CD8-positive, alpha-beta memory T cell (primary cell): ENCODE results near the gene MLYCD. TPM values are rescaled to one million over a fixed set of nuclear protein-coding genes. Genes with fewer than 3 reads are reported as not detected.

Experiments used
- CTCF ChIA-PET: fragments of 350-600 bp; sonication (Branson Sonifier 250); formaldehyde crosslinking; loops from one replicate; lab custom pipeline; 2021; ENCODE audit warnings: antibody characterized with exemption; lab: Charles Lee
- POLR2A ChIA-PET: fragments of 350-600 bp; sonication (Branson Sonifier 250); formaldehyde crosslinking; loops from one replicate; lab custom pipeline; 2021; ENCODE audit warnings: antibody characterized with exemption; lab: Charles Lee
- DNase-seq, 5 donors: peaks; one replicate each; pipeline versions ENCODE4 v3.0.0 to v3.0.0-alpha.2; 2020 to 2022; ENCODE audit warnings: mixed read lengths in 1 of 5
- H3K27ac ChIP-seq: one replicate; pipeline ENCODE4 v1.7.0; 2013; ENCODE audit warnings: low read depth, mild to moderate bottlenecking, low read length, moderate library complexity
- H3K27me3 ChIP-seq: 2 replicates; pipeline ENCODE4 v1.7.0; 2013; ENCODE audit warnings: low read length, mild to moderate bottlenecking; ENCODE audit not compliant: insufficient read depth, poor library complexity, severe bottlenecking
- H3K36me3 ChIP-seq: 2 replicates; pipeline ENCODE4 v1.7.0; 2013; ENCODE audit warnings: mild to moderate bottlenecking, low read length, moderate library complexity; ENCODE audit not compliant: insufficient read depth
- H3K4me1 ChIP-seq: 2 replicates; pipeline ENCODE4 v1.7.0; 2013; ENCODE audit warnings: mild to moderate bottlenecking, low read length, moderate library complexity; ENCODE audit not compliant: insufficient read depth
- H3K4me3 ChIP-seq: 2 replicates; pipeline ENCODE4 v1.7.0; 2013; ENCODE audit warnings: mild to moderate bottlenecking, low read length
- H3K9me3 ChIP-seq: 2 replicates; pipeline ENCODE4 v1.7.0; 2013; ENCODE audit warnings: mild to moderate bottlenecking, low read length
- H3K27ac Mint-ChIP-seq, 8 donors: one replicate each; pipeline ENCODE4 v1.8.0; 2020 to 2021; ENCODE audit warnings: mixed read lengths in 8 of 8, mild to moderate bottlenecking in 6 of 8, inconsistent platforms in 3 of 8, moderate library complexity in 3 of 8
- H3K27me3 Mint-ChIP-seq, 2 donors: one replicate each; pipeline ENCODE4 v1.8.0; 2020 to 2021; ENCODE audit warnings: mixed read lengths in 2 of 2, mild to moderate bottlenecking in 1 of 2, moderate library complexity in 1 of 2
- H3K36me3 Mint-ChIP-seq, 3 donors: one replicate each; pipeline ENCODE4 v1.8.0; 2020 to 2021; ENCODE audit warnings: mixed read lengths in 3 of 3, inconsistent platforms in 1 of 3, mild to moderate bottlenecking in 1 of 3
- H3K4me1 Mint-ChIP-seq, 3 donors: one replicate each; pipeline ENCODE4 v1.8.0; 2020 to 2021; ENCODE audit warnings: mixed read lengths in 3 of 3, inconsistent platforms in 1 of 3, mild to moderate bottlenecking in 1 of 3
- H3K4me3 Mint-ChIP-seq, 7 donors: one replicate each; pipeline ENCODE4 v1.8.0; 2020 to 2021; ENCODE audit warnings: mixed read lengths in 7 of 7, mild to moderate bottlenecking in 6 of 7, moderate library complexity in 4 of 7, inconsistent platforms in 2 of 7
- H3K9me3 Mint-ChIP-seq, 5 donors: one replicate each; pipeline ENCODE4 v1.8.0; 2020 to 2022; ENCODE audit warnings: mixed read lengths in 5 of 5, mild to moderate bottlenecking in 3 of 5, moderate library complexity in 2 of 5, inconsistent platforms in 1 of 5
- polyA plus RNA-seq: library from polyadenylated mRNA; unstranded; fragments of 300-500 nt; fragmentation: Illumina TruSeq; gene quantifications from one replicate; pipeline ENCODE4 v1.2.3, GENCODE V29; 2021
- total RNA-seq, 2 experiments: library from RNA; stranded (reverse); gene quantifications; one replicate each; pipeline ENCODE4 v1.2.3, GENCODE V29; 2021

MLYCD gene
- 1 to 10 TPM; 3.8 TPM for total RNA-seq
- polyA plus RNA-seq: 2.7 TPM

DNA sequence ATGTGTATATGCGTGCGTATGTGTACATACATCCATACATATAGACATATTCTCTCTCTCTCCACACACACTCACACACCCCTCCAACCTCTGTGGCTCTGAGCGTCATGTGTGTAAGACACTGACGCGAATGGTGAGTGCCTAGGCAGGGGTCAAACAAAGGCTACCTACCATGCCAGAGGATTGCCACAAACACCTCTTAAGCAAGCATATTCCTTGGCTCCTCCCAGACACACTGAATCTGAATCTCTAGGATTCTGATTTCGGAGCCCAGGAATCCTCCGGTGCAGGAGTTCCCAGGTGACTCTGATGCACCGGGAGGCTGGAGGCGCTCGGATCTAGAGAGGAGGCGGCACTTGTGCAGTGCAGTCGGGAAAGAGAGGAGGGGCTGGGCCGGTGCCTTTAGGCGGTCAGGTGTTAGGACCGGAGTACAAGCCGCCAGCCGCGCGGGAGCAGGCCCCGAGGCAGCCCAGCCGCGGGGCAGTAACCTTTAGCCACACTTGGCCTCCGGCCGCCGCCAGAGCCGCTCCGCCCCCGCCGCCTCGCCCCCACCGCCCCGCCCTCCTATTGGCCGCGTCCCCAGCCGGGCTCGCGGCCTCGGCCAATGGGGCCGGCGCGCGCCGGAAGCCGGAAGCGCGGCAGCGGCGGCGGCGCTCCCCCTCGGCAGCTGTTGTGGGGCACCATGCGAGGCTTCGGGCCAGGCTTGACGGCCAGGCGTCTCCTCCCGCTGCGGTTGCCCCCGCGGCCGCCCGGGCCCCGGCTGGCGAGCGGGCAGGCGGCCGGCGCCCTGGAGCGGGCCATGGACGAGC, at the start of gene MLYCD:
Gene MLYCD, plus strand, starts transcription at position 653 of the 809 bp plus-strand sequence. Its CDS starts 30 bp downstream, at position 683.
- Histone ChIP-seq H3K27me3 (no peaks in the 10 kb centered on the region), H3K9me3 (no peaks in the 10 kb centered on the region), H3K4me3 (peak within 1 kb of the TSS; percentile 62), H3K27ac (peak within 1 kb of the TSS; percentile 34), H3K4me1 (peaks cover 25% of the 10 kb centered on the region), H3K36me3 (no peaks in the 10 kb centered on the region)
- POLR2A ChIA-PET: no interaction called here
- Mint-ChIP-seq H3K27me3 (peaks cover 11 to 21% of the 10 kb centered on the region in 2 donors), H3K4me3 (peak within 1 kb of the TSS; percentile 87 to 96 (median 92)), H3K36me3 (peaks cover 0 to 7% (median 0%) of the 10 kb centered on the region in 3 donors), H3K9me3 (no peaks in the 10 kb centered on the region), H3K4me1 (peaks cover 30 to 48% (median 44%) of the 10 kb centered on the region in 3 donors), H3K27ac (peak within 1 kb of the TSS; percentile 12 to 94 (median 87))
- CTCF ChIA-PET: interaction anchor here (1.7 kb wide), 1 partner anchor 72 kb away, joined by 4 read pairs; no protein-coding TSS in a partner anchor
- peak; percentile 68 to 80 (median 71) for DNase-seq

DNA sequence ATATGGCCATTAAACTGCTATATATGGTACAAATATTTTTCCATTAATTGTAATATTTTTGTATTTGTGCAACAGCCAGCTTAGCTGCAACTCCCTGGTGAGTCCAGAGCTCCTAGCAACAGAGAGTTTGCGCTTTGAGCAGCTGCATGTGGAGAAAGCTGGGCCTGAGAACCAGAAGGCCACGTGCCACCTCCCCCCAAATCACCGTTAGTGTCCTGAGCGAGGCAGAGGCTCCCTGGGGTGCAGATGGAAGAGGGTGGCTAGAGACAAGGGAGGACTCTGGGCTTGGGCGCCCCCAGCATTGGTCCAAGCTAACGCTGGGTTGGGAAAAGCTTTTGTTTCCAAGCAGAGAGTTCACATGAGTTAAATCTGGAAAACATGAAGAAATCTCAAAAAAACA, 49.5 kb upstream of the MLYCD start:
- Mint-ChIP-seq H3K4me1 (no peaks in the 10 kb centered on the region), H3K27me3 (peaks cover 1 to 21% of the 10 kb centered on the region in 2 donors), H3K9me3 (peaks cover 0 to 3% (median 0%) of the 10 kb centered on the region in 5 donors), H3K36me3 (no peaks in the 10 kb centered on the region), H3K4me3 (no peak overlapping the region), H3K27ac (no peak overlapping the region)
- no peaks in the 10 kb centered on the region for H3K4me1 ChIP-seq
- no peaks in the 10 kb centered on the region for H3K9me3 ChIP-seq
- ChIA-PET CTCF (no interaction called here), POLR2A (interaction anchor here (0.7 kb wide), 1 partner anchor 1036 kb away, joined by 3 read pairs; no protein-coding TSS in a partner anchor)
- no peak for DNase-seq
- H3K27ac ChIP-seq: no peak overlapping the region
- no peaks in the 10 kb centered on the region for H3K27me3 ChIP-seq
- no peak overlapping the region for H3K4me3 ChIP-seq
- no peaks in the 10 kb centered on the region for H3K36me3 ChIP-seq

DNA sequence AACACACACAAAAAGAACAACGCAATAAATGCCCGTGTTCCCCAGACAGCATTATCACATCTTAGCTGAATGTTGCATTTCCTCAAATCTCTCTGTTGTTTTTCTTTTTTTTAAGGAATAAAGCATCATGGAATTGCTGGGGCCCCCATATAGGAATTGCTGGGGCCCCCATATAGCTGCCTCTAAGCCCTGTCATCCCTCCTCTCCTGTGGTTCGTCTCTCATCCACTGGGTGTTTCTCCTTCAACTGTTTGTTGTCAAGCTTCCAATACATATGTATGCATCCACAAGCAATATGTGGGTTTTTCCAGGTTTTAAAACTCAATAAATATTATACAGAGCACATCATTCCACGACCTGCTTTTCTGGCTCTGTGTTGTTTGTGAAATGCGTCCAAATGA, 48.0 kb upstream of the MLYCD start:
- DNase-seq: no peak
- no peak overlapping the region for H3K27ac ChIP-seq
- H3K36me3 ChIP-seq: no peaks in the 10 kb centered on the region
- no peaks in the 10 kb centered on the region for H3K36me3 Mint-ChIP-seq
- H3K4me3 ChIP-seq: no peak overlapping the region
- no peaks in the 10 kb centered on the region for H3K9me3 ChIP-seq
- H3K27me3 ChIP-seq: no peaks in the 10 kb centered on the region
- H3K4me1 ChIP-seq: no peaks in the 10 kb centered on the region
- ChIA-PET CTCF (no interaction called here), POLR2A (no interaction called here)
- peaks cover 0 to 3% (median 0%) of the 10 kb centered on the region in 5 donors for H3K9me3 Mint-ChIP-seq
- no peaks in the 10 kb centered on the region for H3K4me1 Mint-ChIP-seq
- no peak overlapping the region for H3K4me3 Mint-ChIP-seq
- peaks cover 1 to 21% of the 10 kb centered on the region in 2 donors for H3K27me3 Mint-ChIP-seq
- no peak overlapping the region for H3K27ac Mint-ChIP-seq

DNA sequence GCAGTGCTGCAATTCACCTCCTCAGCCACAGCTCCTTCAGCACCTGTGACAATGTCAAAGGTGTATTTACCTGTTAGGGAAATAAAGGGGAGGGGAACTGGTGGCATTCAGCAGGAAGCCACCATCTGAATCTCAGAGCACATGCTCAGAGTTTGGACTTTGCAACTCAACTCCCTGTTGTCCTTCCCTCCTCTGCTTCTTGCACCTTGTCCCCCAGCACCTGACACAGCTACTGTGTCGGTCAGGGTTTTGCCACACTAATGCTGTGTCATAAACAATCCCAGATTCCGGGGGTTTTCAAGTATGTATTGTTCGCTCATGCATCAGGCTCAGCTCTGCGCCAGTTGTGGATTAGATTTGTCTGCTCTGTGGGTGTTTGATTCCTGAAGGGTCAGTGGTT, 47.4 kb upstream of the MLYCD start:
- no peak for DNase-seq
- H3K36me3 Mint-ChIP-seq: no peaks in the 10 kb centered on the region
- H3K36me3 ChIP-seq: no peaks in the 10 kb centered on the region
- H3K4me3 Mint-ChIP-seq: no peak overlapping the region
- no peak overlapping the region for H3K4me3 ChIP-seq
- no peak overlapping the region for H3K27ac Mint-ChIP-seq
- H3K27me3 Mint-ChIP-seq: peaks cover 1 to 21% of the 10 kb centered on the region in 2 donors
- no peaks in the 10 kb centered on the region for H3K9me3 ChIP-seq
- no peak overlapping the region for H3K27ac ChIP-seq
- H3K4me1 ChIP-seq: no peaks in the 10 kb centered on the region
- ChIA-PET CTCF (no interaction called here), POLR2A (no interaction called here)
- H3K4me1 Mint-ChIP-seq: no peaks in the 10 kb centered on the region
- no peaks in the 10 kb centered on the region for H3K27me3 ChIP-seq
- H3K9me3 Mint-ChIP-seq: peaks cover 0 to 3% (median 0%) of the 10 kb centered on the region in 5 donors

DNA sequence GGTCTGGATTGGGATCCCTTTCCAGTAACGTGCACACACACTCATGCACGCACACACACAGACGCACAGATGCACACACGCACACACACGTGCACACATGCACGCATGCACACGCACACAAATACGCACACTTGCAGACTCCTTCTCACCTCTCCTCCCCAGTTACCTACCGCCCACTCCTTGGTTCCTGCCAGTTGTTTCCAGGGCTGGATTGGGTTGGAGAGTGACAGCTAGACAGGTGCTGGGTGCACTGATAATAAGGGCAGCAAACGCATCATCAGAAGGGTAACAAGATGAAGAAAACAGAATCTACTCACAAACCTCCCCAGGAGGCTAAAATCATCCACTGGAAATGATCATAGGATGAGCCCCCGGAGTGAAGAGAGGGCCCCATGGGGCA, 46.1 kb upstream of the MLYCD start:
- H3K36me3 ChIP-seq: no peaks in the 10 kb centered on the region
- no peaks in the 10 kb centered on the region for H3K9me3 ChIP-seq
- Mint-ChIP-seq H3K27me3 (peaks cover 1 to 18% of the 10 kb centered on the region in 2 donors), H3K27ac (no peak overlapping the region), H3K9me3 (peaks cover 0 to 3% (median 0%) of the 10 kb centered on the region in 5 donors), H3K36me3 (no peaks in the 10 kb centered on the region), H3K4me3 (no peak overlapping the region), H3K4me1 (no peaks in the 10 kb centered on the region)
- no peaks in the 10 kb centered on the region for H3K27me3 ChIP-seq
- no peak overlapping the region for H3K27ac ChIP-seq
- no peak overlapping the region for H3K4me3 ChIP-seq
- CTCF ChIA-PET: no interaction called here
- DNase-seq: no peak
- POLR2A ChIA-PET: no interaction called here
- no peaks in the 10 kb centered on the region for H3K4me1 ChIP-seq

DNA sequence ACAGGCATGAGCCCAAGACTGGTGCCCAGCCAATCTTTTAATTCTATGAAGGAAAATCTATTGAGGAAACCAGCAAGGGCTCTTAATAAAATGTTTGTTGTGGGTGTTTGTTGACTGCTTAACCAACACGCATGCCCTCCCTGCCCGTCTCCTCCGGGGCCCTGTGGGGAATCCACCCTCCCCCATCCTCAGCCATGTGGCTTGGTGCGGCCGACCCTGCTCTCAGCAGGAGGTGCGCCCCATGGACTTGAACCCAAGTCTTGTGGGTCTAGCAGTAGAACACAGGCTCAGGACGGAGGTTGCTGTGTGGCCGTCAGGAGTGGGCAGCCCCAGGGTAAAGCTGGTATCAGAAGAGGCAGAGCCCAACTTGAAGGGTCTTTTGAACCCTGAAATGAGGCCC, 45.1 kb upstream of the MLYCD start:
- Histone ChIP-seq H3K27ac (no peak overlapping the region), H3K9me3 (no peaks in the 10 kb centered on the region), H3K4me3 (no peak overlapping the region), H3K27me3 (no peaks in the 10 kb centered on the region), H3K4me1 (no peaks in the 10 kb centered on the region), H3K36me3 (no peaks in the 10 kb centered on the region)
- POLR2A ChIA-PET: no interaction called here
- no peak for DNase-seq
- Mint-ChIP-seq H3K9me3 (peaks cover 0 to 3% (median 0%) of the 10 kb centered on the region in 5 donors), H3K27ac (no peak overlapping the region), H3K36me3 (no peaks in the 10 kb centered on the region), H3K4me1 (no peaks in the 10 kb centered on the region), H3K4me3 (no peak overlapping the region), H3K27me3 (peaks cover 1 to 21% of the 10 kb centered on the region in 2 donors)
- CTCF ChIA-PET: no interaction called here

DNA sequence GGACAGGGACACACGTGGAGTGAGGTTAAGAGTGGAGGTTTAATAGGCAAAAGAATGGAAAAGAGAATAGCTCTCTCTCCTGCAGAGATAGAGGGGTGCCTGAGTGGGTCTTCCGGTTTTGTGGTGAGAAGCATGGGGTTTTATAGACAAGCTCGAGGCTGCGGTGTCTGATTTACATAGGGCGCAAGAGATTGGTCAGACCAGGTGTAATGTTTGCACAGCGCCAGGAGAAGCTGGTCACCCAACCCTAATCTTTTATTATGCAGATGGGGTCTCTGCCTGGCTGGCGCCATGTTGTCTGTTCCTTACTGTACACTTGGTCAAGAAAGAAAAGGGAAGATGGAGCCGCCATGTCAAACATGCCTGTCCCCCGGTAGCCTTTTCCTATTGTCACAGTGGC, 44.5 kb upstream of the MLYCD start:
- H3K4me3 ChIP-seq: no peak overlapping the region
- Mint-ChIP-seq H3K9me3 (peaks cover 0 to 3% (median 0%) of the 10 kb centered on the region in 5 donors), H3K4me3 (no peak overlapping the region), H3K4me1 (no peaks in the 10 kb centered on the region), H3K36me3 (no peaks in the 10 kb centered on the region), H3K27ac (no peak overlapping the region), H3K27me3 (peaks cover 1 to 21% of the 10 kb centered on the region in 2 donors)
- H3K9me3 ChIP-seq: no peaks in the 10 kb centered on the region
- CTCF ChIA-PET: no interaction called here
- H3K4me1 ChIP-seq: no peaks in the 10 kb centered on the region
- H3K36me3 ChIP-seq: no peaks in the 10 kb centered on the region
- no peak overlapping the region for H3K27ac ChIP-seq
- POLR2A ChIA-PET: no interaction called here
- H3K27me3 ChIP-seq: no peaks in the 10 kb centered on the region
- DNase-seq: no peak

DNA sequence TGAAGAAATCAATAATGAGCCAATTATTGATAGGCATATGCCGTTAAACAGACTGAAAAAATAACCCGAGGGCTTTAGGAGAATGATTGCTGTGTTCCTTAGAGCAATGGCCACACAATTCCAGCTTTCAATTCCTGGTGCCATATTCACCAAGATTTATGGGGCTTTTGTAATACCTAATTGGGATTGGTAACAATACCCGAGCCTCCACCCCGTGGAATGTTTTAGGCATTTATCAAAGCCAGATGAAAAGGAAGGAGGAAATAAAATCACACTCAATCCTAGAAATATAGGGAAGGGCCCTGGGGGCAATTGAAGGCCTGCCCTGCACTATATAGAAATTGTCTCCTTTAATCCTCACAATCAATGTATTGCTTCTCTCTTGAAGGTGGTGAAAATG, 42.1 kb upstream of the MLYCD start:
- Histone ChIP-seq H3K4me3 (no peak overlapping the region), H3K27ac (no peak overlapping the region), H3K36me3 (no peaks in the 10 kb centered on the region), H3K4me1 (no peaks in the 10 kb centered on the region), H3K9me3 (no peaks in the 10 kb centered on the region), H3K27me3 (no peaks in the 10 kb centered on the region)
- Mint-ChIP-seq H3K36me3 (no peaks in the 10 kb centered on the region), H3K9me3 (peaks cover 0 to 3% (median 0%) of the 10 kb centered on the region in 5 donors), H3K27ac (no peak overlapping the region), H3K4me1 (no peaks in the 10 kb centered on the region), H3K4me3 (no peak overlapping the region), H3K27me3 (peaks cover 0 to 17% of the 10 kb centered on the region in 2 donors)
- POLR2A ChIA-PET: no interaction called here
- DNase-seq: no peak
- CTCF ChIA-PET: no interaction called here
